Measurements from ENCODE around the gene GAMT. TPM values are rescaled to one million over a fixed set of nuclear protein-coding genes. Genes with fewer than 3 reads are reported as not detected.
"Not testable (repeated sequence)": the region's sequence is repeated elsewhere in the genome, so short reads cannot be mapped to it uniquely, and the experiment has no call there.

The GAMT gene
- total RNA-seq, 1 donor from 2014 or later: 21.7 TPM

- H3K27me3 Mint-ChIP-seq (ENCODE audit: insufficient read depth): no peaks in the 10 kb centered on the region
- H3K9me3 Mint-ChIP-seq: no peaks in the 10 kb centered on the region
- intact Hi-C loops (cut with micrococcal nuclease): no loop called here
- peaks cover 38% of the 10 kb centered on the region for H3K36me3 Mint-ChIP-seq (ENCODE audit: low read depth)
- H3K27ac Mint-ChIP-seq: no peak overlapping the region
- no peak overlapping the region for H3K4me3 Mint-ChIP-seq
- peaks cover 6% of the 10 kb centered on the region for H3K4me1 Mint-ChIP-seq (ENCODE audit: low read depth)
- DNase-seq (ENCODE audit: low spot score): no peak
These were observed 19.2 kb upstream of the GAMT start for GRCh38 chr19:1420590-1420989.

DNA sequence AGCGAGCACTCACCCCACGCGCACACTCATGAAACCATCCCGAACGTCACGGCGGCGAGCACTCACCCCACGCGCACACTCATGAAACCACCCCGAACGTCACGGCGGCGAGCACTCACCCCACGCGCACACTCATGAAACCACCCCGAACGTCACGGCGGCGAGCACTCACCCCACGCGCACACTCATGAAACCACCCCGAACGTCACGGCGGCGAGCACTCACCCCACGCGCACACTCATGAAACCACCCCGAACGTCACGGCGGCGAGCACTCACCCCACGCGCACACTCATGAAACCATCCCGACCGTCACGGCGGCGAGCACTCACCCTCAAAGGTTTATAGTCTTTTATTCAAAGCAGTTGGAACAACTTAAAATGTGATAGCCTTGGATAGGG is 18.7 kb upstream of the GAMT start:
- H3K27me3 Mint-ChIP-seq (ENCODE audit: insufficient read depth); intact Hi-C loops (cut with micrococcal nuclease); H3K4me1 Mint-ChIP-seq (ENCODE audit: low read depth); H3K9me3 Mint-ChIP-seq; DNase-seq (ENCODE audit: low spot score); H3K4me3 Mint-ChIP-seq; H3K27ac Mint-ChIP-seq: not testable (repeated sequence)
- H3K36me3 Mint-ChIP-seq (ENCODE audit: low read depth): peaks cover 38% of the 10 kb centered on the region

- intact Hi-C loops (cut with micrococcal nuclease): no loop called here
- Mint-ChIP-seq H3K27me3 (ENCODE audit: insufficient read depth) (no peaks in the 10 kb centered on the region), H3K4me1 (ENCODE audit: low read depth) (peaks cover 12% of the 10 kb centered on the region), H3K27ac (no peak overlapping the region), H3K4me3 (no peak overlapping the region), H3K9me3 (no peaks in the 10 kb centered on the region), H3K36me3 (ENCODE audit: low read depth) (peaks cover 35% of the 10 kb centered on the region)
- DNase-seq (ENCODE audit: low spot score): no peak
These were observed 17.8 kb upstream of the GAMT start for GRCh38 chr19:1418951-1419738.

- Mint-ChIP-seq H3K27ac (no peak overlapping the region), H3K4me1 (ENCODE audit: low read depth) (peaks cover 16% of the 10 kb centered on the region), H3K27me3 (ENCODE audit: insufficient read depth) (no peaks in the 10 kb centered on the region), H3K4me3 (no peak overlapping the region), H3K9me3 (no peaks in the 10 kb centered on the region), H3K36me3 (ENCODE audit: low read depth) (peaks cover 32% of the 10 kb centered on the region)
- no peak for DNase-seq (ENCODE audit: low spot score)
- intact Hi-C loops (cut with micrococcal nuclease): no loop called here
These were observed 17.1 kb upstream of the GAMT start for GRCh38 chr19:1418496-1418775.

DNA sequence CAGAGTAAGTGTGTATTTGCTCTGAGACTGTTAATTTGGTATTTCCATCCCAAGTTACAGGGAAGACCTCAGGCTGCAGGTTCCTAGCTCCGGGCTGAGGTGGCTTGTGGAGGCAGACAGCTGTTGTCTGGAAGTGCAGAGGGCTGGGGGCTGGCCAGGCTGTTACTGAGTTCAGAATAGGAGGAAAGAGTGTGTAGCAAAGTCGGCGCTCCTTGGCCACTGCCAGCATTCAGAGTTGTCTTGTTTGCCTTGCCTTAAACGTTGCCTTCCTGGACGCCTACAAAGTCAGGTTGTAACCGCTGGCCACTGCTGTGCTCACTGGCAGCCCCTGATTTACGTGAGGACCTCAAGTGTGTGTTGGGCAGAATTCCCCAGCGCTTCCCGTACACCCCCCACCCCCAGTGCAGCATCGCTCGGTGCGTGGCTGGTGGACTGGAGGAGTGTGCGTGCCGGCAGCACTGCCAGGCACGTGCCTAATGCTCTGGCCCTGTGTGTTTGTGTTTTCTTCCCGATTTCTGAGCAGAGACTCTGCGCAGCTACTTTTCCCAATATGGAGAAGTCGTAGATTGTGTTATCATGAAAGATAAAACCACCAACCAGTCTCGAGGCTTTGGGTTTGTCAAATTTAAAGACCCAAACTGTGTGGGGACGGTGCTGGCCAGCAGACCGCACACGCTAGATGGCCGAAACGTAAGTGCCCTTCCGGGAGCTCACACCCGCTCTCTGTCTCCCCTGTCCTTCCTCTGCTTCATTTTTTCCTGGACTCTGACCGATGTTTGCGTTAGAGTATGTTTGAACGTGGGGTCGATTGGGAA is 16.5 kb upstream of the GAMT start:
- H3K27ac Mint-ChIP-seq: no peak overlapping the region
- H3K9me3 Mint-ChIP-seq: no peaks in the 10 kb centered on the region
- no peaks in the 10 kb centered on the region for H3K27me3 Mint-ChIP-seq (ENCODE audit: insufficient read depth)
- intact Hi-C loops (cut with micrococcal nuclease): no loop called here
- H3K36me3 Mint-ChIP-seq (ENCODE audit: low read depth): peaks cover 28% of the 10 kb centered on the region
- no peak for DNase-seq (ENCODE audit: low spot score)
- no peak overlapping the region for H3K4me3 Mint-ChIP-seq
- peaks cover 17% of the 10 kb centered on the region for H3K4me1 Mint-ChIP-seq (ENCODE audit: low read depth)

GRCh38 chr19:1417145-1417544 is 15.8 kb upstream of the GAMT start:
- H3K4me3 Mint-ChIP-seq: no peak overlapping the region
- H3K9me3 Mint-ChIP-seq: no peaks in the 10 kb centered on the region
- peaks cover 17% of the 10 kb centered on the region for H3K4me1 Mint-ChIP-seq (ENCODE audit: low read depth)
- intact Hi-C loops (cut with micrococcal nuclease): no loop called here
- no peaks in the 10 kb centered on the region for H3K27me3 Mint-ChIP-seq (ENCODE audit: insufficient read depth)
- no peak overlapping the region for H3K27ac Mint-ChIP-seq
- H3K36me3 Mint-ChIP-seq (ENCODE audit: low read depth): peaks cover 23% of the 10 kb centered on the region
- DNase-seq (ENCODE audit: low spot score): no peak

GRCh38 chr19:1416014-1416841 is 14.9 kb upstream of the GAMT start:
- peaks cover 17% of the 10 kb centered on the region for H3K4me1 Mint-ChIP-seq (ENCODE audit: low read depth)
- no peaks in the 10 kb centered on the region for H3K9me3 Mint-ChIP-seq
- no peak overlapping the region for H3K4me3 Mint-ChIP-seq
- intact Hi-C loops (cut with micrococcal nuclease): no loop called here
- no peak for DNase-seq (ENCODE audit: low spot score)
- H3K36me3 Mint-ChIP-seq (ENCODE audit: low read depth): peaks cover 23% of the 10 kb centered on the region
- H3K27ac Mint-ChIP-seq: no peak overlapping the region
- H3K27me3 Mint-ChIP-seq (ENCODE audit: insufficient read depth): no peaks in the 10 kb centered on the region

- H3K27ac Mint-ChIP-seq: no peak overlapping the region
- H3K4me1 Mint-ChIP-seq (ENCODE audit: low read depth): peaks cover 40% of the 10 kb centered on the region
- no peaks in the 10 kb centered on the region for H3K27me3 Mint-ChIP-seq (ENCODE audit: insufficient read depth)
- intact Hi-C loops (cut with micrococcal nuclease): no loop called here
- no peak for DNase-seq (ENCODE audit: low spot score)
- H3K36me3 Mint-ChIP-seq (ENCODE audit: low read depth): peaks cover 25% of the 10 kb centered on the region
- H3K9me3 Mint-ChIP-seq: no peaks in the 10 kb centered on the region
- H3K4me3 Mint-ChIP-seq: no peak overlapping the region
These were observed 11.9 kb upstream of the GAMT start for GRCh38 chr19:1412995-1413800.

GRCh38 chr19:1412323-1412923 is 11.1 kb upstream of the GAMT start:
- no peak for DNase-seq (ENCODE audit: low spot score)
- H3K27ac Mint-ChIP-seq: no peak overlapping the region
- no peaks in the 10 kb centered on the region for H3K9me3 Mint-ChIP-seq
- H3K4me1 Mint-ChIP-seq (ENCODE audit: low read depth): peaks cover 37% of the 10 kb centered on the region
- H3K36me3 Mint-ChIP-seq (ENCODE audit: low read depth): peaks cover 22% of the 10 kb centered on the region
- H3K4me3 Mint-ChIP-seq: no peak overlapping the region
- intact Hi-C loops (cut with micrococcal nuclease): no loop called here
- H3K27me3 Mint-ChIP-seq (ENCODE audit: insufficient read depth): no peaks in the 10 kb centered on the region

DNA sequence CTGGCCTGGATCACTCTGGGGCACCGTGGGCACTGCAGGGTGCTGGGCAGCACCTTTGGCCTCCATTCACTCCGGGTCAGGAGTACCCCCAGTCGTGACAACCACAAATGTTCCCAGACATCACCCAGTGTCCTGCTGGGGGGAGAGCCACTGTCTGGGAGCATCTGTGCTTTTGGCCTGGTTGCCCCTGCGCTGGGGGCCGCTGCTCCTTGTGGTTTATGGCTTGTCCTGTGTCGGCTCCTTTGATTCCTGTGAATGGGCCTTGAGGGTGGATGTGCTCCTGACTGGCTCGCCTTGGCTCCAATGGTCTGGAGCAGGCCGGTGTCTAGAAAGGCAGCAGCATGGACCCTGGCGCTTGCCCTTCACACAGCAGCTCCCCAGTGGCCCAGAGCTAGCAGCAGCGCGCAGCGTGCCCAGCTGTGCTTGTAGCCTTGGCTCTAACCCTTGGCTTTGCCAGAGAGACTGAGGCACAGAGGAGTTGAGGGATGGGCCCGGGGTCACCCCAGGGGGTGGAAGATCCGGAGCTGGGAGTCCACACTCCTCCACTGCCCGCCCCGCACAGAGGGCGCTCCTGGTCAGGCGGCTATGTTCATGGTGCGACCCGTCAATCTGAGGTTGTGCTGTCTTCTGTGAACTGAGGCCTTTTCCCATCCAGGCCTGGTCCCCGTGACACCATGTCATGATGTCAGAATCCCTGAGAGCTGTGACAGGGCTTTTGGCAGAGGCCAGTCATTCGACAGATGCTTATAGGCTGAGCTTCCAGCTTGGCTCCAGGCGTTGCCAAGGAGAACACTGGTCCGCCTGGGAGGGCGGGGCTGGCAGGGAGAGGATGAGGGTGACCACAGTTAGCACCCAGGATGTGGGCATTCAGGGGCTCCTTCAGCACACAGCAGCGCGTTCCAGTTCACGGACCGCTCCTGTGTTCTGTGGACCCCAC is 10.2 kb upstream of the GAMT start:
- intact Hi-C loops (cut with micrococcal nuclease): no loop called here
- DNase-seq (ENCODE audit: low spot score): no peak
- Mint-ChIP-seq H3K27ac (no peak overlapping the region), H3K27me3 (ENCODE audit: insufficient read depth) (no peaks in the 10 kb centered on the region), H3K36me3 (ENCODE audit: low read depth) (peaks cover 20% of the 10 kb centered on the region), H3K4me3 (peak overlapping the region; percentile 33), H3K9me3 (no peaks in the 10 kb centered on the region), H3K4me1 (ENCODE audit: low read depth) (peaks cover 37% of the 10 kb centered on the region)

GRCh38 chr19:1410789-1411188 is 9.4 kb upstream of the GAMT start:
- no peak for DNase-seq (ENCODE audit: low spot score)
- Mint-ChIP-seq H3K36me3 (ENCODE audit: low read depth) (peaks cover 19% of the 10 kb centered on the region), H3K9me3 (no peaks in the 10 kb centered on the region), H3K4me3 (peak overlapping the region; percentile 98), H3K27me3 (ENCODE audit: insufficient read depth) (no peaks in the 10 kb centered on the region), H3K27ac (peak overlapping the region; percentile 64), H3K4me1 (ENCODE audit: low read depth) (peaks cover 39% of the 10 kb centered on the region)
- intact Hi-C loops (cut with micrococcal nuclease): no loop called here

Measured in activated T-helper 1 cell treated with anti-CD3 and anti-CD28 coated beads, Interleukin-12 subunit alpha, Interleukin-12 subunit beta, Interleukin-2, Interleukin-4 antibody, amounts not matched to agents 30 ng/mL and 10 ng/mL and 1 ng/mL, durations not matched to agents 14 hours and 24 hours and 36 hours (primary cell).